Suprapubic skin (tissue), 3 donors: ENCODE measurements around the gene IFT57.

Experiments used
- CTCF ChIP-seq, 2 donors: fragments of 200-600 bp in 1 of 2; fragments of 450-650 bp in 1 of 2; sonication (generic) in 1 of 2; IDR thresholded peaks; one replicate each; pipeline ENCODE4 v1.5.1; 2016 to 2019; ENCODE audit warnings: antibody characterized with exemption in 2 of 2, mild to moderate bottlenecking in 1 of 2, moderate library complexity in 1 of 2
- POLR2AphosphoS5 ChIP-seq, 3 donors: sonication (generic); formaldehyde crosslinking; IDR thresholded peaks; one replicate each; pipeline ENCODE4 v1.6.1; 2017; ENCODE audit warnings: antibody characterized with exemption in 3 of 3

GRCh38 chr3:108223928-108224327, 1.7 kb upstream of the IFT57 start:
- TF ChIP-seq CTCF (IDR thresholded peaks at IDR 0.05) (no peak), POLR2AphosphoS5 (IDR thresholded peaks at IDR 0.05) (no peak)
